GM18520 (cell line): ENCODE data around the gene AMT.
"Not testable (repeated sequence)": the region's sequence is repeated elsewhere in the genome, so short reads cannot be mapped to it uniquely, and the experiment has no call there.

Experiments used
- ATAC-seq: cut with Tn5 transposase; IDR thresholded peaks from one replicate; pipeline ENCODE4 v1.9.1; 2021; ENCODE audit not compliant: unreplicated experiment

The AMT gene

GRCh38 chr3:49424816-49425215, 2.5 kb upstream of the AMT start:
- ATAC-seq: no peak

GRCh38 chr3:49421890-49422378, 339 bp downstream of the AMT start:
- ATAC-seq: no peak

GRCh38 chr3:49417516-49418120, 4.7 kb downstream of the AMT start:
- ATAC-seq: no peak

- no peak for ATAC-seq
Measured at GRCh38 chr3:49416867-49417266, 5.4 kb downstream of the AMT start.

GRCh38 chr3:49415931-49416601, 6.2 kb downstream of the AMT start:
- no peak for ATAC-seq

- ATAC-seq: no peak
Measured at GRCh38 chr3:49414753-49415152, 7.5 kb downstream of the AMT start.

- ATAC-seq: no peak
Measured at GRCh38 chr3:49413338-49413734, 8.9 kb downstream of the AMT start.

GRCh38 chr3:49412632-49413337, 9.5 kb downstream of the AMT start:
- no peak for ATAC-seq

GRCh38 chr3:49411968-49412631, 10.2 kb downstream of the AMT start, which contains the start of the genes RHOA and TCTA:
RHOA (minus strand) TSS chr3:49411976; CDS start chr3:49375589, 36,387 bp downstream.
TCTA (plus strand) TSS chr3:49412423; CDS start chr3:49412427, 4 bp downstream.
- ATAC-seq: peak; percentile 69

- peak; percentile 23 for ATAC-seq
Measured at GRCh38 chr3:49411535-49411967, 10.7 kb downstream of the AMT start.

GRCh38 chr3:49410846-49411534, 11.3 kb downstream of the AMT start:
- ATAC-seq: no peak

GRCh38 chr3:49410066-49410845, 12.0 kb downstream of the AMT start:
- ATAC-seq: no peak

- no peak for ATAC-seq
Measured at GRCh38 chr3:49406571-49407565, 15.4 kb downstream of the AMT start.

- ATAC-seq: not testable (repeated sequence)
Measured at GRCh38 chr3:49405570-49405969, 16.7 kb downstream of the AMT start.

- no peak for ATAC-seq
Measured at GRCh38 chr3:49403891-49404290, 18.4 kb downstream of the AMT start.

GRCh38 chr3:49401766-49402165, 20.5 kb downstream of the AMT start:
- no peak for ATAC-seq

- no peak for ATAC-seq
Measured at GRCh38 chr3:49399461-49399860, 22.8 kb downstream of the AMT start.

- ATAC-seq: no peak
Measured at GRCh38 chr3:49397470-49397869, 24.8 kb downstream of the AMT start.

- not testable (repeated sequence) for ATAC-seq
Measured at GRCh38 chr3:49391310-49391709, 31.0 kb downstream of the AMT start.
